ENCODE measurements around the gene OR5C1. TPM values are rescaled to one million over a fixed set of nuclear protein-coding genes. Genes with fewer than 3 reads are reported as not detected.
"Not testable (repeated sequence)": the region's sequence is repeated elsewhere in the genome, so short reads cannot be mapped to it uniquely, and the experiment has no call there.

OR5C1 gene
- total RNA-seq, 1 experiment from 2014 or later: not detected

DNA sequence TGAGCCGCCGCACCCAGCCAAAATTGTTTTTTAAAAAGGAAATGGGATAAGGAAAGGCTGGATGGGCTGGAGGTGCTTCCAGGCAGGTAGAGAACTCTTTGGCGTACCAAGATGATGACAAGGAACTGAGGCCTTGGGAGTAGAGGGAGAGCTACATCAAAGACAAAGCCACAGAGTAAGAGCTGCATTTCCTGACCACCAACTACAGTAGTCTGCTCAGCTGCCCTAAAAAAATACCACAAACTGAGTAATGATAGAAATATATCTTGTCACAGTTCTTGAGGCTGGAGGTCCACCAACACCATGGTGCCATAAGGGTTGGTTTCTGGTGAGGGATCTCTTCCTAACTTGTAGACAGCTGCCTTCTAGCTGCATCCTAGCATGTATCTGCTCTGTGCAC, 19.4 kb downstream of the OR5C1 start:
- no peak overlapping the region for H2BK120ac ChIP-seq (ENCODE audit: low read depth, low read length, poor library complexity, severe bottlenecking)
- no peak overlapping the region for H3K4me3 Mint-ChIP-seq
- no peak overlapping the region for H3K18ac ChIP-seq (ENCODE audit: insufficient read length, low read depth, low read length)
- no peak overlapping the region for H2BK15ac ChIP-seq (ENCODE audit: low read depth, low read length)
- TF ChIP-seq, protein P1, sequence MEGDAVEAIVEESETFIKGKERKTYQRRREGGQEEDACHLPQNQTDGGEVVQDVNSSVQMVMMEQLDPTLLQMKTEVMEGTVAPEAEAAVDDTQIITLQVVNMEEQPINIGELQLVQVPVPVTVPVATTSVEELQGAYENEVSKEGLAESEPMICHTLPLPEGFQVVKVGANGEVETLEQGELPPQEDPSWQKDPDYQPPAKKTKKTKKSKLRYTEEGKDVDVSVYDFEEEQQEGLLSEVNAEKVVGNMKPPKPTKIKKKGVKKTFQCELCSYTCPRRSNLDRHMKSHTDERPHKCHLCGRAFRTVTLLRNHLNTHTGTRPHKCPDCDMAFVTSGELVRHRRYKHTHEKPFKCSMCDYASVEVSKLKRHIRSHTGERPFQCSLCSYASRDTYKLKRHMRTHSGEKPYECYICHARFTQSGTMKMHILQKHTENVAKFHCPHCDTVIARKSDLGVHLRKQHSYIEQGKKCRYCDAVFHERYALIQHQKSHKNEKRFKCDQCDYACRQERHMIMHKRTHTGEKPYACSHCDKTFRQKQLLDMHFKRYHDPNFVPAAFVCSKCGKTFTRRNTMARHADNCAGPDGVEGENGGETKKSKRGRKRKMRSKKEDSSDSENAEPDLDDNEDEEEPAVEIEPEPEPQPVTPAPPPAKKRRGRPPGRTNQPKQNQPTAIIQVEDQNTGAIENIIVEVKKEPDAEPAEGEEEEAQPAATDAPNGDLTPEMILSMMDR (conservative IDR thresholded peaks at IDR 0.05): no peak
- DNase-seq: no peak
- H3K4me1 ChIP-seq (ENCODE audit: insufficient read depth, low read length): no peaks in the 10 kb centered on the region; the same call in 1 of the 2 replicates
- no peaks in the 10 kb centered on the region for H3K79me2 ChIP-seq (ENCODE audit: insufficient read depth, low read length)
- H4K20me1 ChIP-seq (ENCODE audit: control insufficient read depth, insufficient read depth, insufficient read length): peaks cover 3% of the 10 kb centered on the region
- H3K27ac ChIP-seq (ENCODE audit: insufficient read length, low read depth, low read length): no peak overlapping the region
- no peak overlapping the region for H4K8ac ChIP-seq (replicated peaks; ENCODE audit: insufficient read length, low read depth, low read length)
- H3K14ac ChIP-seq (ENCODE audit: insufficient read depth, low read length): no peak overlapping the region
- no peak overlapping the region for H2BK20ac ChIP-seq (ENCODE audit: low read depth, low read length, poor library complexity, severe bottlenecking)
- H3K4me1 Mint-ChIP-seq: no peaks in the 10 kb centered on the region; a peak in 2 of 4 replicates
- H3T11ph ChIP-seq (ENCODE audit: low read length): no peak overlapping the region
- no peak overlapping the region for H2AK5ac ChIP-seq (ENCODE audit: insufficient read length, low read length)
- H3K4ac ChIP-seq (ENCODE audit: low read depth, low read length): no peak overlapping the region
- H3K9me3 ChIP-seq (ENCODE audit: control insufficient read depth, low read depth, low read length): peaks cover 7% of the 10 kb centered on the region
- no peak overlapping the region for H2BK12ac ChIP-seq (ENCODE audit: insufficient read length, low read depth, low read length)
- no peak overlapping the region for H3K27ac Mint-ChIP-seq
- no peak overlapping the region for H4K91ac ChIP-seq (ENCODE audit: insufficient read length, low read depth, low read length)
- H3K4me2 ChIP-seq (ENCODE audit: insufficient read depth, insufficient read length, low read length): no peak overlapping the region
- H4K5ac ChIP-seq (ENCODE audit: insufficient read length, low read depth, low read length): no peak overlapping the region
- no peaks in the 10 kb centered on the region; the same call in 1 of the 2 replicates for H3K27me3 Mint-ChIP-seq (ENCODE audit: low read depth)
- no peak overlapping the region for H2AFZ ChIP-seq (ENCODE audit: low read length)
- peaks cover 3 to 10% (median 10%) of the 10 kb centered on the region in 3 experiments; a peak in 6 of 7 replicates for H3K36me3 Mint-ChIP-seq (ENCODE audit: insufficient read depth in 1 of 3, low read depth in 3 of 3)
- no peaks in the 10 kb centered on the region for H3K79me1 ChIP-seq (ENCODE audit: insufficient read depth, low read depth, low read length, poor library complexity, severe bottlenecking)
- H3K9me3 Mint-ChIP-seq: peaks cover 20 to 32% of the 10 kb centered on the region in 2 experiments
- H3K56ac ChIP-seq (ENCODE audit: insufficient read length, low read depth, low read length): no peak overlapping the region
- no peak overlapping the region for H2BK5ac ChIP-seq (ENCODE audit: insufficient read length, low read length)
- WGBS (ENCODE audit: extremely low coverage, insufficient read length, low lambda C conversion rate): no CpG with 5 or more reads among the region's 3 CpGs
- H3K23me2 ChIP-seq (ENCODE audit: insufficient read length, low read depth, low read length, poor library complexity, severe bottlenecking): no peaks in the 10 kb centered on the region
- H3K9ac ChIP-seq (ENCODE audit: extremely low read depth, insufficient read length, low read length): no peak overlapping the region
- H3K27me3 ChIP-seq (ENCODE audit: insufficient read depth, low read length): no peaks in the 10 kb centered on the region
- no peak overlapping the region for H3K23ac ChIP-seq (ENCODE audit: insufficient read length, low read depth, low read length)

DNA sequence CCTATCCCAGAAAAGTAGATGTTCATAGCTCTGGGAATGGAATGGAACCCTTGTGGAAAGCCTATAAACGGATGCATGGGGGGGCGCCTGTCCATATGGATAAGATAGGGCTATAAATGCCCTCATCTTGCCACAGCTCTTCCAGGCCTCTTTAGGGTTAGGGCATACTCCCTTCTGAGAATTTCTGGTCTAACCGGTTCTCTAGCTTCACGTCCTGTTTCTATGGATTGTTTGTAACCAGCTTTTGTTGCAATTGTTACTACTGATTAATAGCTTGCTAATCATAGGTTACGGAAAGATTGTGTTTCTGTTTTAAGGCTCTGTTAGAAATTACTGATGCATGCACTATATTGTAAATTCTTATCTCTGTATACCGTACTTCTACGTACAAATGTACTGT, 20.5 kb downstream of the OR5C1 start:
- WGBS (ENCODE audit: extremely low coverage, insufficient read length, low lambda C conversion rate): no CpG with 5 or more reads among the region's 7 CpGs
- not testable (repeated sequence) for H4K5ac ChIP-seq (ENCODE audit: insufficient read length, low read depth, low read length); H2BK15ac ChIP-seq (ENCODE audit: low read depth, low read length); H2AK5ac ChIP-seq (ENCODE audit: insufficient read length, low read length); H3K4me1 Mint-ChIP-seq; H3K9ac ChIP-seq (ENCODE audit: extremely low read depth, insufficient read length, low read length); H2AFZ ChIP-seq (ENCODE audit: low read length); H3K79me2 ChIP-seq (ENCODE audit: insufficient read depth, low read length); H3K14ac ChIP-seq (ENCODE audit: insufficient read depth, low read length); H3K23ac ChIP-seq (ENCODE audit: insufficient read length, low read depth, low read length); H3K56ac ChIP-seq (ENCODE audit: insufficient read length, low read depth, low read length); H2BK12ac ChIP-seq (ENCODE audit: insufficient read length, low read depth, low read length); H3K4me2 ChIP-seq (ENCODE audit: insufficient read depth, insufficient read length, low read length); H3K9me3 ChIP-seq (ENCODE audit: control insufficient read depth, low read depth, low read length); H4K20me1 ChIP-seq (ENCODE audit: control insufficient read depth, insufficient read depth, insufficient read length); H2BK5ac ChIP-seq (ENCODE audit: insufficient read length, low read length); H3K27me3 Mint-ChIP-seq (ENCODE audit: low read depth); H3T11ph ChIP-seq (ENCODE audit: low read length); H2BK120ac ChIP-seq (ENCODE audit: low read depth, low read length, poor library complexity, severe bottlenecking); H3K27ac Mint-ChIP-seq; H3K23me2 ChIP-seq (ENCODE audit: insufficient read length, low read depth, low read length, poor library complexity, severe bottlenecking); H3K4ac ChIP-seq (ENCODE audit: low read depth, low read length); H3K18ac ChIP-seq (ENCODE audit: insufficient read length, low read depth, low read length); H3K27me3 ChIP-seq (ENCODE audit: insufficient read depth, low read length); H4K91ac ChIP-seq (ENCODE audit: insufficient read length, low read depth, low read length); H2BK20ac ChIP-seq (ENCODE audit: low read depth, low read length, poor library complexity, severe bottlenecking); H4K8ac ChIP-seq (replicated peaks; ENCODE audit: insufficient read length, low read depth, low read length); H3K27ac ChIP-seq (ENCODE audit: insufficient read length, low read depth, low read length); H3K79me1 ChIP-seq (ENCODE audit: insufficient read depth, low read depth, low read length, poor library complexity, severe bottlenecking); DNase-seq; H3K4me3 Mint-ChIP-seq; H3K4me1 ChIP-seq (ENCODE audit: insufficient read depth, low read length)
- H3K9me3 Mint-ChIP-seq: peaks cover 20 to 25% of the 10 kb centered on the region in 2 experiments
- peaks cover 3 to 10% (median 9%) of the 10 kb centered on the region in 3 experiments; a peak in 6 of 7 replicates for H3K36me3 Mint-ChIP-seq (ENCODE audit: insufficient read depth in 1 of 3, low read depth in 3 of 3)

All from H9 (cell line).